Measurements from ENCODE around the gene RMDN3. TPM values are rescaled to one million over a fixed set of nuclear protein-coding genes. Genes with fewer than 3 reads are reported as not detected.

RMDN3 gene
- total RNA-seq (10 to 100 TPM; 21.1 to 29.1 TPM), polyA plus RNA-seq (10 to 100 TPM; 27.3 to 29.2 TPM)
- long read RNA-seq, donor 1, transcript RMDN3-202 (13 exons, 2,251 nt) = major isoform, 97 of 176 reads
- long read RNA-seq, donor 1, transcript RMDN3-201 (12 exons, 3,138 nt) = minor isoform, 5 of 176 reads
- long read RNA-seq, donor 1, partial matches to known transcripts = 15 of 176 reads
- long read RNA-seq, donor 1, other reads (novel, unspliced or antisense) = 59 of 176 reads
- long read RNA-seq, donor 2, transcript RMDN3-202 (13 exons, 2,251 nt) = major isoform, 11 of 23 reads
- long read RNA-seq, donor 2, partial matches to known transcripts = 5 of 23 reads
- long read RNA-seq, donor 2, other reads (novel, unspliced or antisense) = 6 of 23 reads

GRCh38 chr15:40754883-40755811 is at the start of gene RMDN3:
RMDN3 (minus strand) TSS chr15:40755254; CDS start chr15:40754783, 471 bp downstream.
- peak within 1 kb of the TSS in 1 of 2 donors; percentile 79 for H3K27ac ChIP-seq (ENCODE audit: low read depth in 1 of 2, low read length in 2 of 2)
- H3K4me1 ChIP-seq (ENCODE audit: control insufficient read depth in 1 of 2, insufficient read depth in 2 of 2, low read length in 2 of 2) = no peaks in the 10 kb centered on the region
- intact Hi-C loops (cut with DNase I) = loop anchor here in 1 of 2 donors (10.0 kb wide), 2 partner anchors 160 to 190 kb away; partner anchors contain the start of genes CCDC32, KNL1 and RPUSD2
- peaks cover 0 to 2% of the 10 kb centered on the region in 2 donors for H3K36me3 ChIP-seq (ENCODE audit: control insufficient read depth in 1 of 2, insufficient read depth in 2 of 2, low read length in 1 of 2)
- no peaks in the 10 kb centered on the region for H3K9me3 ChIP-seq (ENCODE audit: control insufficient read depth, low read length)
- H3K4me3 ChIP-seq (ENCODE audit: low read length in 2 of 2) = peak within 1 kb of the TSS; percentile 78 to 80
- ATAC-seq (ENCODE audit: low FRiP score) (peak; percentile 98), DNase-seq (peak; percentile 96 to 98)
- 1% methylated on average over 62 to 66 of the region's 66 CpGs for WGBS, 2 donors
- no peaks in the 10 kb centered on the region for H3K27me3 ChIP-seq (ENCODE audit: control insufficient read depth in 1 of 2, insufficient read depth in 2 of 2, low read length in 1 of 2)

GRCh38 chr15:40803688-40804087 is 48.6 kb upstream of the RMDN3 start:
- Histone ChIP-seq H3K36me3 (ENCODE audit: control insufficient read depth in 1 of 2, insufficient read depth in 2 of 2, low read length in 1 of 2) (no peaks in the 10 kb centered on the region), H3K9me3 (ENCODE audit: control insufficient read depth, low read length) (no peaks in the 10 kb centered on the region), H3K4me3 (ENCODE audit: low read length in 2 of 2) (no peak overlapping the region), H3K27me3 (ENCODE audit: control insufficient read depth in 1 of 2, insufficient read depth in 2 of 2, low read length in 1 of 2) (no peaks in the 10 kb centered on the region), H3K27ac (ENCODE audit: low read depth in 1 of 2, low read length in 2 of 2) (no peak overlapping the region), H3K4me1 (ENCODE audit: control insufficient read depth in 1 of 2, insufficient read depth in 2 of 2, low read length in 2 of 2) (no peaks in the 10 kb centered on the region)
- ATAC-seq (ENCODE audit: low FRiP score) (no peak), DNase-seq (peak in 1 of 2 donors; percentile 11)
- intact Hi-C loops (cut with DNase I) = no loop called here
- WGBS, 2 donors = 91 to 96% methylated on average over 1 of the region's 1 CpG

GRCh38 chr15:40803076-40803475 is 48.0 kb upstream of the RMDN3 start:
- Histone ChIP-seq H3K36me3 (ENCODE audit: control insufficient read depth in 1 of 2, insufficient read depth in 2 of 2, low read length in 1 of 2) (no peaks in the 10 kb centered on the region), H3K27me3 (ENCODE audit: control insufficient read depth in 1 of 2, insufficient read depth in 2 of 2, low read length in 1 of 2) (no peaks in the 10 kb centered on the region), H3K4me3 (ENCODE audit: low read length in 2 of 2) (no peak overlapping the region), H3K27ac (ENCODE audit: low read depth in 1 of 2, low read length in 2 of 2) (no peak overlapping the region), H3K9me3 (ENCODE audit: control insufficient read depth, low read length) (no peaks in the 10 kb centered on the region), H3K4me1 (ENCODE audit: control insufficient read depth in 1 of 2, insufficient read depth in 2 of 2, low read length in 2 of 2) (no peaks in the 10 kb centered on the region)
- no peak for ATAC-seq (ENCODE audit: low FRiP score)
- WGBS, 2 donors = 74 to 77% methylated on average over 2 of the region's 2 CpGs
- DNase-seq = no peak
- intact Hi-C loops (cut with DNase I) = no loop called here

GRCh38 chr15:40799523-40799922 is 44.5 kb upstream of the RMDN3 start:
- intact Hi-C loops (cut with DNase I) = no loop called here
- Histone ChIP-seq H3K4me3 (ENCODE audit: low read length in 2 of 2) (no peak overlapping the region), H3K9me3 (ENCODE audit: control insufficient read depth, low read length) (no peaks in the 10 kb centered on the region), H3K4me1 (ENCODE audit: control insufficient read depth in 1 of 2, insufficient read depth in 2 of 2, low read length in 2 of 2) (no peaks in the 10 kb centered on the region), H3K27me3 (ENCODE audit: control insufficient read depth in 1 of 2, insufficient read depth in 2 of 2, low read length in 1 of 2) (no peaks in the 10 kb centered on the region), H3K36me3 (ENCODE audit: control insufficient read depth in 1 of 2, insufficient read depth in 2 of 2, low read length in 1 of 2) (no peaks in the 10 kb centered on the region), H3K27ac (ENCODE audit: low read depth in 1 of 2, low read length in 2 of 2) (no peak overlapping the region)
- DNase-seq (no peak), ATAC-seq (ENCODE audit: low FRiP score) (no peak)
- 92 to 96% methylated on average over 3 of the region's 3 CpGs for WGBS, 2 donors

GRCh38 chr15:40796512-40796911 is 41.5 kb upstream of the RMDN3 start:
- intact Hi-C loops (cut with DNase I) = no loop called here
- peak in 1 of 2 donors; percentile 27 for DNase-seq
- no peak overlapping the region for H3K27ac ChIP-seq (ENCODE audit: low read depth in 1 of 2, low read length in 2 of 2)
- no peaks in the 10 kb centered on the region for H3K9me3 ChIP-seq (ENCODE audit: control insufficient read depth, low read length)
- H3K27me3 ChIP-seq (ENCODE audit: control insufficient read depth in 1 of 2, insufficient read depth in 2 of 2, low read length in 1 of 2) = no peaks in the 10 kb centered on the region
- H3K4me3 ChIP-seq (ENCODE audit: low read length in 2 of 2) = no peak overlapping the region
- no peak for ATAC-seq (ENCODE audit: low FRiP score)
- H3K4me1 ChIP-seq (ENCODE audit: control insufficient read depth in 1 of 2, insufficient read depth in 2 of 2, low read length in 2 of 2) = no peaks in the 10 kb centered on the region
- WGBS, 2 donors = 96 to 98% methylated on average over 5 of the region's 5 CpGs
- no peaks in the 10 kb centered on the region for H3K36me3 ChIP-seq (ENCODE audit: control insufficient read depth in 1 of 2, insufficient read depth in 2 of 2, low read length in 1 of 2)

- H3K4me1 ChIP-seq (ENCODE audit: control insufficient read depth in 1 of 2, insufficient read depth in 2 of 2, low read length in 2 of 2) = no peaks in the 10 kb centered on the region
- DNase-seq (no peak), ATAC-seq (ENCODE audit: low FRiP score) (no peak)
- intact Hi-C loops (cut with DNase I) = no loop called here
- no peak overlapping the region for H3K27ac ChIP-seq (ENCODE audit: low read depth in 1 of 2, low read length in 2 of 2)
- H3K4me3 ChIP-seq (ENCODE audit: low read length in 2 of 2) = no peak overlapping the region
- H3K27me3 ChIP-seq (ENCODE audit: control insufficient read depth in 1 of 2, insufficient read depth in 2 of 2, low read length in 1 of 2) = no peaks in the 10 kb centered on the region
- no peaks in the 10 kb centered on the region for H3K9me3 ChIP-seq (ENCODE audit: control insufficient read depth, low read length)
- H3K36me3 ChIP-seq (ENCODE audit: control insufficient read depth in 1 of 2, insufficient read depth in 2 of 2, low read length in 1 of 2) = no peaks in the 10 kb centered on the region
- 88 to 89% methylated on average over 2 of the region's 2 CpGs for WGBS, 2 donors
Measured at GRCh38 chr15:40796041-40796440, 41.0 kb upstream of the RMDN3 start.

- Histone ChIP-seq H3K4me3 (ENCODE audit: low read length in 2 of 2) (no peak overlapping the region), H3K27ac (ENCODE audit: low read depth in 1 of 2, low read length in 2 of 2) (no peak overlapping the region), H3K9me3 (ENCODE audit: control insufficient read depth, low read length) (no peaks in the 10 kb centered on the region), H3K36me3 (ENCODE audit: control insufficient read depth in 1 of 2, insufficient read depth in 2 of 2, low read length in 1 of 2) (no peaks in the 10 kb centered on the region), H3K4me1 (ENCODE audit: control insufficient read depth in 1 of 2, insufficient read depth in 2 of 2, low read length in 2 of 2) (no peaks in the 10 kb centered on the region), H3K27me3 (ENCODE audit: control insufficient read depth in 1 of 2, insufficient read depth in 2 of 2, low read length in 1 of 2) (no peaks in the 10 kb centered on the region)
- ATAC-seq (ENCODE audit: low FRiP score) = no peak
- peak; percentile 38 to 54 for DNase-seq
- intact Hi-C loops (cut with DNase I) = no loop called here
- 81 to 83% methylated on average over 9 of the region's 9 CpGs for WGBS, 2 donors
Measured at GRCh38 chr15:40793216-40793989, 38.3 kb upstream of the RMDN3 start.

- DNase-seq = peak in 1 of 2 donors; percentile 14
- Histone ChIP-seq H3K4me3 (ENCODE audit: low read length in 2 of 2) (no peak overlapping the region), H3K27me3 (ENCODE audit: control insufficient read depth in 1 of 2, insufficient read depth in 2 of 2, low read length in 1 of 2) (no peaks in the 10 kb centered on the region), H3K27ac (ENCODE audit: low read depth in 1 of 2, low read length in 2 of 2) (no peak overlapping the region), H3K9me3 (ENCODE audit: control insufficient read depth, low read length) (no peaks in the 10 kb centered on the region), H3K4me1 (ENCODE audit: control insufficient read depth in 1 of 2, insufficient read depth in 2 of 2, low read length in 2 of 2) (no peaks in the 10 kb centered on the region), H3K36me3 (ENCODE audit: control insufficient read depth in 1 of 2, insufficient read depth in 2 of 2, low read length in 1 of 2) (no peaks in the 10 kb centered on the region)
- 92 to 95% methylated on average over 3 of the region's 3 CpGs for WGBS, 2 donors
- ATAC-seq (ENCODE audit: low FRiP score) = no peak
- intact Hi-C loops (cut with DNase I) = no loop called here
Measured at GRCh38 chr15:40792394-40792793, 37.3 kb upstream of the RMDN3 start.

All from aorta (tissue), 5 donors.